Tibial nerve (tissue), 4 donors: ENCODE data around the gene TTC6. TPM values are rescaled to one million over a fixed set of nuclear protein-coding genes. Genes with fewer than 3 reads are reported as not detected.
A peak's percentile ranks its signal among the peaks of the same experiment; 100 is the strongest.

Experiments
- DNase-seq, 2 donors: peaks; one replicate each; pipeline ENCODE4 v3.0.0-alpha.2; 2019; ENCODE audit warnings: low spot score in 2 of 2
- H3K27ac ChIP-seq, 4 donors: fragments of 200-600 bp; sonication (generic) in 3 of 4; one replicate each; pipeline ENCODE4 v1.5.1; 2017 to 2019; ENCODE audit warnings: mild to moderate bottlenecking in 1 of 4
- H3K27me3 ChIP-seq, 2 donors: fragments of 200-600 bp; sonication (generic) in 1 of 2; one replicate each; pipeline versions ENCODE4 v1.5.1 to v1.6.0; 2017 to 2019
- H3K36me3 ChIP-seq, 3 donors: fragments of 200-600 bp; sonication (generic); one replicate each; pipeline ENCODE4 v1.5.1; 2018 to 2019
- H3K4me1 ChIP-seq, 4 donors: fragments of 200-600 bp; sonication (generic) in 3 of 4; one replicate each; pipeline ENCODE4 v1.5.1; 2017 to 2019
- H3K4me3 ChIP-seq, 4 donors: fragments of 200-600 bp; sonication (generic) in 3 of 4; one replicate each; pipeline ENCODE4 v1.5.1; 2017 to 2019; ENCODE audit warnings: mild to moderate bottlenecking in 1 of 4, moderate library complexity in 1 of 4
- H3K9me3 ChIP-seq, 4 donors: fragments of 200-600 bp; sonication (generic) in 3 of 4; one replicate each; pipeline ENCODE4 v1.5.1; 2017 to 2019
- CTCF ChIP-seq, 5 experiments: fragments of 200-600 bp in 3 of 5; fragments of 450-650 bp in 2 of 5; sonication (generic) in 3 of 5; IDR thresholded peaks; one replicate each; pipeline ENCODE4 v1.5.1; 2016 to 2019; ENCODE audit warnings: antibody characterized with exemption in 5 of 5, mild to moderate bottlenecking in 3 of 5, moderate library complexity in 2 of 5
- EP300 ChIP-seq, 2 donors: sonication (generic); formaldehyde crosslinking; IDR thresholded peaks; one replicate each; pipeline ENCODE4 v1.6.1; 2017; ENCODE audit warnings: antibody characterized with exemption in 2 of 2, mild to moderate bottlenecking in 1 of 2
- POLR2A ChIP-seq, 2 donors: fragments of 450-650 bp; IDR thresholded peaks; one replicate each; pipeline ENCODE4 v1.6.1; 2017; ENCODE audit warnings: antibody characterized with exemption in 2 of 2, mild to moderate bottlenecking in 2 of 2, moderate library complexity in 2 of 2
- WGBS, 2 donors: methylation state at CpG; one replicate each; pipeline ENCODE4 v1.1.5; 2018; 5-methylcytosine and 5-hydroxymethylcytosine counted together
- total RNA-seq, 4 donors: library from RNA; depleted of rRNA; stranded (reverse); fragments of >200 nt; gene quantifications; one replicate each; pipeline ENCODE4 v1.1.0, GENCODE V29; 2016

The TTC6 gene
- total RNA-seq, 4 donors from 2014 or later = not detected

DNA sequence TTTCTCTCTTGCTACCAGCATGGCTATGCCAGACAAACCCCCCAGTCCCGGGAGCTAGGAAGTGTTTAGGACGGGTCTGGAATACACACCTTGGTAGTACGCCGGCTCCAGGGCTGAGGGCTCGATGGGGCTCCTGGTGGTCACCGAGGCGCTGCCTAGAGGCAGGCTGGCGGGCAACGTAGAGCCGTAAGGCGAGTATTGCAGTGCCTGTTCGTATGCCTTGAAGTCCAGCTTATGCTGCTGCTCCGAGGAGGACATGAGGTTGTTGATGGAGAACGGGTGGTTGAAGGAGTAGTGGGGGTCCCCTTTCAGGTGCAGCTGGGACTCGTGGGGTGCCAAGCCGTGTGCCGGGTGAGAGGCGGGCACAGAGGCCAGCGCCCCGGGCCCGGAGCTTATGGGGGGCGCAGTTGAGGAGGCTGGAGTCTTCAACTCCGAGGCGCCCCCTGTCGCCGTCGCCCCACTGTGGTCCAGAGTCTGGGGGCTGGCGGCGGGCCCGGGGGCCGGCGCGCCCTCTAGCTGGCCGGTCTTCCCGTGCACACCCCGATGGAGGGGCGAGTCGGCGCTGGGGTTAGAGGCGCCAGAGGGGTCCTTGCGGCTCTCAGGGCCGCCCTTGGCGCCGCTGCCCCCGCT, 4.0 kb upstream of the TTC6 start:
- Histone ChIP-seq H3K36me3 (no peaks in the 10 kb centered on the region), H3K27ac (no peak overlapping the region), H3K27me3 (peaks cover 8 to 95% of the 10 kb centered on the region in 2 donors), H3K4me3 (no peak overlapping the region), H3K9me3 (no peaks in the 10 kb centered on the region), H3K4me1 (peaks cover 0 to 55% (median 14%) of the 10 kb centered on the region in 4 donors)
- TF ChIP-seq CTCF (IDR thresholded peaks at IDR 0.05) (no peak), EP300 (IDR thresholded peaks at IDR 0.05) (no peak), POLR2A (IDR thresholded peaks at IDR 0.05) (no peak)
- no peak for DNase-seq
- WGBS, 2 donors = 3 to 12% methylated on average over 20 to 40 of the region's 45 CpGs

GRCh38 chr14:37591941-37592481, 3.4 kb upstream of the TTC6 start:
- 0 to 9% methylated on average over 11 to 56 of the region's 58 CpGs for WGBS, 2 donors
- H3K4me1 ChIP-seq = peaks cover 0 to 55% (median 14%) of the 10 kb centered on the region in 4 donors

GRCh38 chr14:37592482-37593408, 2.7 kb upstream of the TTC6 start:
- no peaks in the 10 kb centered on the region for H3K36me3 ChIP-seq
- no peaks in the 10 kb centered on the region for H3K9me3 ChIP-seq
- peaks cover 0 to 58% (median 14%) of the 10 kb centered on the region in 4 donors for H3K4me1 ChIP-seq
- TF ChIP-seq CTCF (IDR thresholded peaks at IDR 0.05) (no peak), EP300 (IDR thresholded peaks at IDR 0.05) (peak in 1 of 2 donors; percentile 7)
- H3K27ac ChIP-seq = no peak overlapping the region
- WGBS, 2 donors = 10% methylated on average over 31 to 38 of the region's 42 CpGs
- peaks cover 8 to 95% of the 10 kb centered on the region in 2 donors for H3K27me3 ChIP-seq
- H3K4me3 ChIP-seq = no peak overlapping the region
- no peak for DNase-seq

More at GRCh38 chr14:37591941-37592481, 3.4 kb upstream of the TTC6 start:
- H3K36me3 ChIP-seq = no peaks in the 10 kb centered on the region
- no peak for DNase-seq
- no peaks in the 10 kb centered on the region for H3K9me3 ChIP-seq
- TF ChIP-seq EP300 (IDR thresholded peaks at IDR 0.05) = no peak
- no peak for TF ChIP-seq CTCF (IDR thresholded peaks at IDR 0.05)
- no peak for TF ChIP-seq POLR2A (IDR thresholded peaks at IDR 0.05)
- no peak overlapping the region for H3K27ac ChIP-seq
- no peak overlapping the region for H3K4me3 ChIP-seq
- H3K27me3 ChIP-seq = peaks cover 8 to 95% of the 10 kb centered on the region in 2 donors

DNA sequence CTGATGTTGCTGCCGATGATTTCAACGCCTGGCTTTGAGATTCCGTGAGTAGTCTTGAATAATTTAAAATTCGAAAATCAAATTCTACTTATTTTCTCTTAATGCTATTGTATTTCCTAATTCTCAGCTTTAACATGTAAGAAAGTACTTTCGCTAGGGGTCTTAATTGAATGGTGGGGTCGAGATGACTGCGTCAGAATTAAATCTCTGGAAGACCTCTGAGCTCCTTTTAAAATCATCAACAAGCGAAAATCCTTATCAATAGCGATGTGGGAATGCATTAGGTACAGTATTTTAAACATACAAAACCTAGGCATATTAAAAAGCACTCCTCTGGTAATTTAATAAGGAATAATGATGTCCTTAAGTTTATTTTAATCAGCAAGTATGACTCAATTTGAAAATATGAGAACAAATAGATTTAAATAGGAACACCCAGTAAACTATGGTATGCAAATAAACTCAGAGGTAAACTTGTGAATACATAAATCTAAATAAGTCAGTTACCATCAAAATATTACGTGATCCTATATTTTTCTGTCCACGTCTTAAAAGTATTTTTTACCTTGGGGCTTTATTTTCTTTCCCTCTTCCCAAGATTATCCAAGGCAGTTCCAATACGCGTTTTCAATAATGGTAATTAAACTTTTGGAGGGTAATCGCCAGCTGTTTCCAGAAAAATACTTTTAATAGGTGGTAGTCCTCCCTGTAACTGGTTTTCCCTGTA, 1.8 kb upstream of the TTC6 start:
- H3K27me3 ChIP-seq = peaks cover 8 to 95% of the 10 kb centered on the region in 2 donors
- DNase-seq = no peak
- TF ChIP-seq EP300 (IDR thresholded peaks at IDR 0.05) (no peak), POLR2A (IDR thresholded peaks at IDR 0.05) (no peak), CTCF (IDR thresholded peaks at IDR 0.05) (no peak)
- peak overlapping the region in 1 of 4 donors; percentile 44 for H3K4me3 ChIP-seq
- H3K9me3 ChIP-seq = no peaks in the 10 kb centered on the region
- WGBS, 2 donors = 19% methylated on average over 14 of the region's 14 CpGs
- H3K4me1 ChIP-seq = peaks cover 0 to 58% (median 18%) of the 10 kb centered on the region in 4 donors
- H3K36me3 ChIP-seq = no peaks in the 10 kb centered on the region
- no peak overlapping the region for H3K27ac ChIP-seq
